Activated naive CD8-positive, alpha-beta T cell treated with anti-CD3 and anti-CD28 coated beads for 36 hours (primary cell): Measurements from ENCODE around the gene ALG6. TPM values are rescaled to one million over a fixed set of nuclear protein-coding genes. Genes with fewer than 3 reads are reported as not detected.
"Not testable (repeated sequence)": the region's sequence is repeated elsewhere in the genome, so short reads cannot be mapped to it uniquely, and the experiment has no call there.

Experiments used
- DNase-seq: peaks from one replicate; pipeline ENCODE4 v3.0.0; 2021
- H3K27ac Mint-ChIP-seq: one replicate; pipeline ENCODE4 v1.8.0; 2022; ENCODE audit warnings: mild to moderate bottlenecking, moderate library complexity, mixed read lengths
- H3K27me3 Mint-ChIP-seq: one replicate; pipeline ENCODE4 v1.8.0; 2022; ENCODE audit warnings: mild to moderate bottlenecking, mixed read lengths
- H3K36me3 Mint-ChIP-seq: one replicate; pipeline ENCODE4 v1.8.0; 2021; ENCODE audit warnings: mild to moderate bottlenecking, mixed read lengths
- H3K4me1 Mint-ChIP-seq: one replicate; pipeline ENCODE4 v1.8.0; 2021; ENCODE audit warnings: mixed read lengths
- H3K4me3 Mint-ChIP-seq: one replicate; pipeline ENCODE4 v1.8.0; 2022; ENCODE audit warnings: mild to moderate bottlenecking, moderate library complexity, mixed read lengths
- H3K9me3 Mint-ChIP-seq: one replicate; pipeline ENCODE4 v1.8.0; 2022; ENCODE audit warnings: mixed read lengths
- total RNA-seq, 2 experiments: library from RNA; stranded (reverse); gene quantifications; one replicate each; pipeline ENCODE4 v1.2.3, GENCODE V29; 2021

ALG6 gene
- total RNA-seq, 2 experiments from 2014 or later: 17.4 to 17.8 TPM

DNA sequence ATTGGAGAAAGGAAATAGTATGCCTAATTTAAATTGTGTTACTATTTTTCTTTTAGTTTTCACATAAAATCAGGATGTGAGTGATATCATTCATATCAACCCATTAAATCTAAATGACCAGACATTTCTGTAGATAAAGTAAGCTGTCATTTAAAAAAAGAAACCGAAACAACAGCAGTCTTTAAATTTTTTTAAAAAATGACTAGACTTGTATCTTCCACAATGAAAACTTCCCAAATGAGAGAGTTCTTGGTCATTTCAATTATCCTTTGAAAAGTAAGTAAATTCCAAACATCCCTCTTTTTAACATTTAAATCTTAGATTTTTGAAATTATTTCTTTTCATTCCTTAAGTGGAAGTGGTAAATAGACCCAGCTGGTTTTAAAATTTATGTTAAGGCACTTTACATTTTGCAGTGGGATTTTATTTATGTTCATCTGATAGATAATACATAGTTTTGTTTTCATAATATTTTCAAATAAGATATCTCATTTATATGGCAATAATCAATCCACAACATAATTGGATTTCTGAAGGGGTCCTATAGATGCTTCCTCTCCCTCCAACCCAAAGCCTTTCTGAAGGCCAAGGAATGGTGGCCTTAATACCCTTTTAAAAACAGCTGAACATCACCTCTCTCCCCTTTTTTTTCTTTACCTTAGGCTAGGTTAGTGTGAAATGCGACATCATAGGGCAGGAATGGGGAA, 42.0 kb upstream of the ALG6 start:
- DNase-seq: no peak
- H3K36me3 Mint-ChIP-seq: peaks cover 17% of the 10 kb centered on the region
- H3K4me3 Mint-ChIP-seq: no peak overlapping the region
- H3K9me3 Mint-ChIP-seq: peaks cover 3% of the 10 kb centered on the region
- H3K4me1 Mint-ChIP-seq: peaks cover 36% of the 10 kb centered on the region
- H3K27me3 Mint-ChIP-seq: peaks cover 84% of the 10 kb centered on the region
- no peak overlapping the region for H3K27ac Mint-ChIP-seq

GRCh38 chr1:63326106-63326472, 41.3 kb upstream of the ALG6 start:
- Mint-ChIP-seq H3K4me1 (peaks cover 35% of the 10 kb centered on the region), H3K9me3 (peaks cover 5% of the 10 kb centered on the region), H3K4me3 (no peak overlapping the region), H3K36me3 (peaks cover 17% of the 10 kb centered on the region), H3K27me3 (peaks cover 84% of the 10 kb centered on the region), H3K27ac (no peak overlapping the region)
- no peak for DNase-seq

DNA sequence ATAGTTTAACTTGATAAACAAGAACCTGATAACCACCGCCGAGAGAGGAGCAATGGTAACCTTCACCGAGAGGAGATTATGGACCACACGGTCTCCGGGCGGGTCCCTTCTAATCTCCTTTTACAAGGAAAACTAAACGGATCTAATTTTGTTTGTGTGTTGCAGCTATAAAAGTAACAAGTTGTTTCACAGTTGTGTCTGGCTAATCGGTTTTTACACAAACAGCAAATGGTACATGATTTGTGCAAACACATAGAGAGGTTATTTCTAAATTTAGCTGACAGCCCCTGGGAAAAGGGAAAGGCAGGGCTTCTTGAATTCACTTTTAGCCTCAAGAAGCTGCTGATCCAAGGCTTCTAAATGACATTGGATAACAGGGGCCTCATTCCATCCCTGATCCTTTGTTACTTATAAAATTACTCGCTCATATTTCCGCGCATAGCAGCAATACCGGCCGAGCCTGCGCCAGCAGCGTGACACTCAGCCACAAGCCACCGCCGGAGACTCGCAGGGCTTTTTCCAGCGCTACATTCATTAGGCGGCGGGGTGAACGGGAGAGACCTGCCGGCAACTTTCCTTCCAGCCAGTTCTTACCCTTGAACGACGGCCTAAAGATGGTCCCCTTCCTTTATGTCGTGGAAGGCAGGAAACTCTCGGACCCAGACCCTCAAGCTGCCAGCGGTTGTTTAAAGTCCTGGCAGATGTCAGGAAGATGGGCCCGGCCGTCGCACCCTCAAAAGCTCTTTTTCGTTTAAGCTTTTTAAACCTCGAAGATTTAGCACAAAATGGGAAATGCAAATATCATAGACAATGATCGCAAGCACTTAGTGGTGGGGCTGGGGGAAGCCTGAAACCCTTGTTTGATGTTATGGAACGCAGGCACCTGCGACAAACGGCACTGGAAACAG, 40.7 kb upstream of the ALG6 start:
- H3K4me1 Mint-ChIP-seq: peaks cover 29% of the 10 kb centered on the region
- DNase-seq: no peak
- H3K27me3 Mint-ChIP-seq: peaks cover 83% of the 10 kb centered on the region
- H3K27ac Mint-ChIP-seq: no peak overlapping the region
- no peak overlapping the region for H3K4me3 Mint-ChIP-seq
- peaks cover 11% of the 10 kb centered on the region for H3K36me3 Mint-ChIP-seq
- H3K9me3 Mint-ChIP-seq: peaks cover 5% of the 10 kb centered on the region

DNA sequence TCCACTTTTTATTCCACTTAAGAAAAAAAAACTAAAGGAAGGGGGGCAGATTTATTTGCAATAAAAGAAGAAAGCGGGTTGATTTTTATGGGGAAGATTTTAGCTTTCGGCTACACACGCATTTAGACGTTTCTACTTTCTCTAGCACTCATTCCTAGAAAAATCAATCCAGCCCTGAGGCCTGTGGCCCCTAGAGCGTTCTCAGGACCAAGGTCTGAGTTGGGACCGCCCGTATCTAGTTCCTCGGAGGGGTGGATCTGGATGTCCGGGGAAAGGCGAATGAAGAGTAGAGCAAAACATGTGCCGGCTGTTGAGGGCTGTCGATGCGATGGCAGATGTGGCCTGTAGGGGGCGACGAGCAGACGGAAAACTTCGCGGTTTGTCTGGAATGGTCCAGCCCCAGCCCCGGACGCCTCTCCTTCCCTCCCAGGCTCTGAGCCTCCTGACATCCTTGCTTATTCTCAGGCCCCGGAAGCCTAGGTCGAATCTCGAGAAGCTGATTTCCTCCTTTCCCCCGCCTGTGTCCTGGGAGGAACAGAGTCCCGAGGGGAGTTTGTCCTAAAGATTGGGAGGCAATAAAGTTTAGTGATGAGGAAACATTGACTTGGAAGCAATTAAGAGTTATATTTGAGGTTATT, 39.9 kb upstream of the ALG6 start:
- Mint-ChIP-seq H3K9me3 (peaks cover 5% of the 10 kb centered on the region), H3K27ac (peak overlapping the region; percentile 45), H3K36me3 (peaks cover 10% of the 10 kb centered on the region), H3K4me1 (peaks cover 27% of the 10 kb centered on the region), H3K27me3 (peaks cover 81% of the 10 kb centered on the region), H3K4me3 (no peak overlapping the region)
- DNase-seq: peak; percentile 43

GRCh38 chr1:63328122-63328521, 39.3 kb upstream of the ALG6 start:
- H3K4me3 Mint-ChIP-seq: no peak overlapping the region
- no peak overlapping the region for H3K27ac Mint-ChIP-seq
- H3K9me3 Mint-ChIP-seq: peaks cover 5% of the 10 kb centered on the region
- DNase-seq: no peak
- H3K27me3 Mint-ChIP-seq: peaks cover 86% of the 10 kb centered on the region
- H3K36me3 Mint-ChIP-seq: peaks cover 10% of the 10 kb centered on the region
- H3K4me1 Mint-ChIP-seq: peaks cover 27% of the 10 kb centered on the region

DNA sequence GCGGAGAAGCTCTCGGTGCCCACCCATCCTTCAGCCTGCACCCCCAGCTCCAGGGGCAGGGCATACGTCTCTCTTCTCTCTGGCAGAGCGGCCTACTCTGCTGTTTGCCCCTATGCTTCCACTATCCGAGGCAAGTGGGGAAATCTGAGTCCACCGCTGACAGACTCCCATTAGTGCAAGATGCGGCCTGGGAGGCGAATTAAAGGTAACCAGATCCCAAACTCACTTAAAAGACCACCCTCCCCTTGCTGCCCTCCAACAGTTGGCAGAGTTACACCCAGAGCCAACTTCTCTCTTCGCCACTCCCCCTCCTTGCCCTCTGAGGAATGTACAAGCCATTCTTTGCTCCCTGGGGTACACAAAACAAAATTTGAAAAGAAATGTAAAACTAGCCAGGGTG, 38.6 kb upstream of the ALG6 start:
- H3K4me3 Mint-ChIP-seq: no peak overlapping the region
- H3K27ac Mint-ChIP-seq: no peak overlapping the region
- H3K9me3 Mint-ChIP-seq: peaks cover 5% of the 10 kb centered on the region
- peaks cover 10% of the 10 kb centered on the region for H3K36me3 Mint-ChIP-seq
- no peak for DNase-seq
- peaks cover 87% of the 10 kb centered on the region for H3K27me3 Mint-ChIP-seq
- H3K4me1 Mint-ChIP-seq: peaks cover 25% of the 10 kb centered on the region

DNA sequence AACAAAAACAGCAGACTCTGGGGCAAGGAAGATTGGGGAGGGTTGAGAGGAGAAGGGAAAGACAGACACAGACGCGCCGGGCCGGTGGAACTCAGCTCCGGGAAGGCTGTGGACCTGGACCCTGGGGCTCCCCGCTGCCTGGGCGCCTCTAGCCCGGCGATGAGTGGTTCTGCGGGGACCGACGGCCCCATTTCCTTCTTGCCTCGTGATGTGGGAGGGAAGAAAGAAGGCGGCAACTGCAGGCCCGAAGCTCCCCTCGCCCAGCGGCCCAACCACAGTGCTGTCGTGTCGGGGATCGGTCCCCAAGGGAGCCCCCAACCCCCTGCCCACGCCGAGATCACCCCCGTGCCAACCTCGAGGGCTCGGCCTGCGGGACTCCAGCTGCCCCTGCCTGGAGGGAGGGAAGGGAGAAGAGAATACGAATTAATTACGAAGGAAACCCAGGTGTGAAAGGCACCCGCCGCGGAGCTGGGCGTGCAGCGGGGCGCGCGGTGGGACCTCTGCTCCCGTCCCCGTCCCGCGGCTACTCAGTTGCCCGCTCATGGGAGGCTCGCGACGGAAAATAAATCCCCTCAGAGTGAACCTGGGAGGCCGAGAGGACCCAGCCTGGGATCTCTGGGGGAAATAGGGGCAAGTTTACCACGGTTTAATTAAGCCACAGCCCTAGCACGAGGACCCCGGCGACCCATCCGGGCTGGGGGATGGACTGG, 37.7 kb upstream of the ALG6 start:
- Mint-ChIP-seq H3K36me3 (peaks cover 10% of the 10 kb centered on the region), H3K4me3 (peak overlapping the region; percentile 25), H3K9me3 (peaks cover 4% of the 10 kb centered on the region), H3K4me1 (peaks cover 24% of the 10 kb centered on the region), H3K27me3 (peaks cover 90% of the 10 kb centered on the region), H3K27ac (no peak overlapping the region)
- DNase-seq: no peak

- Mint-ChIP-seq H3K4me1 (peaks cover 24% of the 10 kb centered on the region), H3K9me3 (peaks cover 4% of the 10 kb centered on the region), H3K36me3 (peaks cover 10% of the 10 kb centered on the region), H3K27ac (no peak overlapping the region), H3K4me3 (no peak overlapping the region), H3K27me3 (peaks cover 90% of the 10 kb centered on the region)
- DNase-seq: no peak
Observed at GRCh38 chr1:63330331-63330916, 37.0 kb upstream of the ALG6 start.

GRCh38 chr1:63342402-63342801, 25.0 kb upstream of the ALG6 start:
- H3K4me3 Mint-ChIP-seq: no peak overlapping the region
- DNase-seq: no peak
- H3K9me3 Mint-ChIP-seq: no peaks in the 10 kb centered on the region
- H3K27me3 Mint-ChIP-seq: peaks cover 18% of the 10 kb centered on the region
- H3K27ac Mint-ChIP-seq: no peak overlapping the region
- no peaks in the 10 kb centered on the region for H3K36me3 Mint-ChIP-seq
- no peaks in the 10 kb centered on the region for H3K4me1 Mint-ChIP-seq

DNA sequence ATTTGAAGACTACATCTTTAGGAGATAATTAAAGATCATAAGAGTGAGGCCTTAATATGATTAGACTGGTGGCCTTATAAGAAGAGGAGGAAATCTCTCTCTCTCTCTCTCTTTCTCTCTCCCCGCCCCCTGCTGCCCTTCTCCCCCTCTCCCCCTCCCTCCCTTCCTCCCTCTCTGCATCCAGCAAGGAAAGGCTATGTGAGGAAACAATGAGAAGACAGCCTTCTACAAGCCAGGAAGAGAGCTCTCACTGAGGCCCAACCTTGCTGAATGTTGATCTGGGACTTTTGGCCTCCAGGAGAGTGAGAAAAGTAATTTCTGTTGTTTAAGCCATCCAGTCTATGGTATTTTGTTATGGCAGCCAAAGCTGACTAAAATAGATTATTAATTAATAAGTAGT, 23.5 kb upstream of the ALG6 start:
- no peak overlapping the region for H3K4me3 Mint-ChIP-seq
- H3K36me3 Mint-ChIP-seq: no peaks in the 10 kb centered on the region
- H3K27me3 Mint-ChIP-seq: peaks cover 23% of the 10 kb centered on the region
- no peak overlapping the region for H3K27ac Mint-ChIP-seq
- no peaks in the 10 kb centered on the region for H3K4me1 Mint-ChIP-seq
- DNase-seq: no peak
- no peaks in the 10 kb centered on the region for H3K9me3 Mint-ChIP-seq

DNA sequence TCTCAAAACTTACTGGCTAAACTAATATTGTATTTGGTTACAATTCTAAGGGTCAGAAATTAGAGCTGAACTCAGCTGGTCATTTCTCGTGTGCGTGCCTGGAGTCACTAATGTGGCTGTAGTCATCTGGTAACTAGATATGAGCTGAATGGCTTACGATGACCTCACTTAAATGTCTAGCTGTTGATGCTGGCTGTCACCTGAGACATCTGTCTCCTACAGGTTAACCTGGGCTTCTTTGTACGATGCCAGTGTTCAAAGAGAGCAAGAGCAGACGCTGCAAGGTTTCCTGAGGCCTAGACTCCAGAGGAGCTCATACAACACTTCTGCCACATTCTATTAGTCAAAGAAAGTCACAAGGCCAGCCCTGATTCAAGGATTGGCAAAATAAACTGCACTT, 17.1 kb upstream of the ALG6 start:
- H3K4me1 Mint-ChIP-seq: no peaks in the 10 kb centered on the region
- H3K27me3 Mint-ChIP-seq: peaks cover 50% of the 10 kb centered on the region
- no peak for DNase-seq
- no peaks in the 10 kb centered on the region for H3K9me3 Mint-ChIP-seq
- no peak overlapping the region for H3K27ac Mint-ChIP-seq
- H3K4me3 Mint-ChIP-seq: no peak overlapping the region
- no peaks in the 10 kb centered on the region for H3K36me3 Mint-ChIP-seq

- H3K27ac Mint-ChIP-seq: no peak overlapping the region
- H3K4me1 Mint-ChIP-seq: no peaks in the 10 kb centered on the region
- H3K9me3 Mint-ChIP-seq: no peaks in the 10 kb centered on the region
- DNase-seq: no peak
- peaks cover 48% of the 10 kb centered on the region for H3K27me3 Mint-ChIP-seq
- H3K4me3 Mint-ChIP-seq: no peak overlapping the region
- H3K36me3 Mint-ChIP-seq: no peaks in the 10 kb centered on the region
Observed at GRCh38 chr1:63352736-63353135, 14.7 kb upstream of the ALG6 start.

- H3K27ac Mint-ChIP-seq: not testable (repeated sequence)
Observed at GRCh38 chr1:63356234-63356633, 11.2 kb upstream of the ALG6 start.

DNA sequence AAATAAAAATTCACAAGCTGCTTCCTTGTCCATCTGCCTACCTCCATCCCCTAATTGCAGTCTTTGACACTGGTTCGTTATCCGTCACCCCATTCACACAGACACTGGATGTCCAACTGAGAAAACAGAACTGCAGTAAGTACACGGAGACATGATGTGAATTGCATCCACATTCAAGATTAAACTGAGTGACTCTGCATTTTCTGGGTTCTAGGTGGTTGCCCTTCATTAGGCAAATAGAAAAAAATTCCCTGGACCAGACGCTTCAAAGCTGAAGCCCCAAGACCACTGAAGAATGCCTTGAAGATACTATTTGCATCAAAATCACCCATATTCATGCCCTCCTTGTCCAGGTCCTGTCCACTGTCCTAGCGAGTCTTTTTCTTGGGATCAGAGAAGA, 7.9 kb upstream of the ALG6 start:
- Mint-ChIP-seq H3K27ac (no peak overlapping the region), H3K36me3 (no peaks in the 10 kb centered on the region), H3K4me3 (no peak overlapping the region), H3K27me3 (peaks cover 30% of the 10 kb centered on the region), H3K9me3 (no peaks in the 10 kb centered on the region), H3K4me1 (no peaks in the 10 kb centered on the region)
- DNase-seq: no peak

More at GRCh38 chr1:63356234-63356633, 11.2 kb upstream of the ALG6 start:
- H3K27me3 Mint-ChIP-seq: peaks cover 50% of the 10 kb centered on the region
- not testable (repeated sequence) for H3K4me3 Mint-ChIP-seq, DNase-seq, H3K36me3 Mint-ChIP-seq, H3K9me3 Mint-ChIP-seq, H3K4me1 Mint-ChIP-seq
